GM21619 (cell line): ENCODE measurements around the gene OR5AC2.

Experiments
- ATAC-seq: cut with Tn5 transposase; IDR thresholded peaks from one replicate; pipeline ENCODE4 v1.9.1; 2021; ENCODE audit not compliant: unreplicated experiment

Gene OR5AC2, protein sequence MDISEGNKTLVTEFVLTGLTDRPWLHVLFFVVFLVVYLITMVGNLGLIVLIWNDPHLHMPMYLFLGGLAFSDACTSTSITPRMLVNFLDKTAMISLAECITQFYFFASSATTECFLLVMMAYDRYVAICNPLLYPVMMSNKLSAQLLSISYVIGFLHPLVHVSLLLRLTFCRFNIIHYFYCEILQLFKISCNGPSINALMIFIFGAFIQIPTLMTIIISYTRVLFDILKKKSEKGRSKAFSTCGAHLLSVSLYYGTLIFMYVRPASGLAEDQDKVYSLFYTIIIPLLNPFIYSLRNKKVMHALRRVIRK

DNA sequence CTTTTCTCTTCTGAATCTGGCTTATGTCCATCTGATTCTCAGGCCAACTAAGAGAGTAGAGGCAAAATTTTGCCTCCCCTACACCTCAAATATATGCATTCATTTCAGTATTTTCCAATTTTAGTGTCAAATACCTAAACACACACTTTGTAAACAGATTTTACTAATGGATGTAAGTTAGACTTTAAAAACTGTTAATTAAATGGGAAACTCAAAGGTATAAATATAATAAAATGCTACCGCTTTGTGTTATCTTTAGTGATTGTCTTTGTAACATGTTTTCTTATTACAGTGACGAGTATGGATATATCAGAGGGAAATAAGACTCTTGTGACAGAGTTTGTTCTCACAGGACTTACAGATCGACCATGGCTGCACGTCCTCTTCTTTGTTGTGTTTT, at the start of gene OR5AC2:
Gene OR5AC2 (plus strand): TSS at position 301 of the 400 bp plus-strand sequence. CDS start 0 bp downstream, at position 301.
- no peak for ATAC-seq

DNA sequence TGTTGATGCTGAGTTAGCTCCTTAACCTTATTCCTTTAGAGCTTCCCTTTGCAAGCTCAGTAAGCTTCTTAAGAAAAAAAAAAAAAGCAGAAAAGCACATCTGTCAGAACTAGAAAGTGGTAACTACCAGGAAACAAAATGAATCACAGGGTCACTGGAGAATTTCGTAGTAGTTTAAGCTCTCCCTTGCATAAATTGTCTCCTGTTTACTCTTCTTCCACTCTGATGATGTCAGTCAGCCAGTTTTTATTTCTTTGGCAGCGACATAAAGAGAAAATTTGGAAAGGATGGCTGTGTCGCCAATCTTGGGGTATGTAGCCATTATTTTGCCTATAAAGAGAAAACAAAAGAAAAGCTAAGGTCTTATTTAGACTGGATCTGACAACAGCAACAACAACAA, 48.7 kb upstream of the OR5AC2 start:
- no peak for ATAC-seq

DNA sequence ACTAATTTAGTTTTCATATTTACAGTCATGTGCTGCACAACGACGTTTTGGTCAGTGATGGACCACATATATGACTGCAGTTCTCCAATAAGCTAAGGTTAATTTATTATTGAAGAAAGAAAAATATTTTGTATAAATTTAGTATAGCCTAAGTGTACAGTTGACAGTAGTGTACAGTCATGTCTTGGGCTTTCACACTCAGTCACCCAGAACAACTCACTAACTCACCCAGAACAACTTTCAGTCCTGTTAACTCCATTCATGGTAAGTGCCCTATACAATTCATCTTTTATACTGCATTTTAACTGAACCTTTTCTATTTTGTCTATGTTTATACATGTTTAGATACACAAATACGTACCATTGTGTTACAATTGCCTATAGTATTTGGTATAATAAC, 48.1 kb upstream of the OR5AC2 start:
- peak; percentile 27 for ATAC-seq

DNA sequence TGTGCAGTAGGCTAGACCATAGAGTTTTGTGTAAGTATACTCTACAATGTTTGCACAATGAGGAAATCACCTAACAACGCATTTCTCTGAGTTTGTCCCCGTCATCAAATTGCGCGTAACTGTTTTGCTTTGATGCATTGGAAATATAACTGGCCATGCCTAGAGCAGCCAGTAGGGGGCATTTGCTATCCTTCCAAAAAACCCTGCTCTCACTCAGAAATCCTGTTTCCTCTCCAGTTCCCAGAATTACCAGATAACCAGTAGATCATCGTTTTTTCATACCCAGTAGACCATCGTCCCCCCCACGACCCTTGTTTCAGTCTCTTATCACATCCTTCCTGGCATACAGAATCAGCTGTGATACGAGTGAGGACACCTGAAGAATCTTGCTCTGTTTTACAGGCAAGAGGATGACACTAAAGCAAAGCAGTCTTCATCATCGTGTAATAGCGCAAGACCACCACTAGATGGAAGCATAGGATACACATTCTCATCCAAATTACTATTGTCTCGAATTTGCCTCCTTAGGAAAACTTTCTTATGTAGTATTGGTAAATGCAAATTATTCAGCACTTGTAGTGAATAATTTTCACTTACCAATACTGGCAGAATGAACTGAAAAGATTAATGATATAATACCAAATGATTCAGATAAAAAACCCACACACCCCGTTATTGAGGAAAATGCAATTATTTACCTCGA, 47.5 kb upstream of the OR5AC2 start:
- ATAC-seq: peak; percentile 96

DNA sequence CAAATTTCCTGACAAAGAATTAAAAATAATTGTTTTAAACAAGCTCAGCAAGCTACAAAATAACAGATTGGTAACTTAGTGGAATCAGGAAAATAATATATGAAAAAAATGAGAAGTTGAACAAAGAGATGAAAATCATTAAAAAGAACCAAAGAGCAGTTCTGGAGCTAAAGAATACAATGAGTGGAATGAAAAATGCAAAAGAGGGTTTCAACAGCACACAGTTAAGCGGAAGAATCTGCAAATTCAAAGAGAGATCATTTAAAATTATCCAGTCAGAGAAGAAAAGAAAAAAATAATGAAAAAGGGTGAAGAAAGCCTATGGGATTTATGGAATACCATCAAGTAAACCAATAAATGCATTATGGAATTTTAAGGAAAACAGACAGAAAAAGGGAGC, 45.6 kb upstream of the OR5AC2 start:
- no peak for ATAC-seq

DNA sequence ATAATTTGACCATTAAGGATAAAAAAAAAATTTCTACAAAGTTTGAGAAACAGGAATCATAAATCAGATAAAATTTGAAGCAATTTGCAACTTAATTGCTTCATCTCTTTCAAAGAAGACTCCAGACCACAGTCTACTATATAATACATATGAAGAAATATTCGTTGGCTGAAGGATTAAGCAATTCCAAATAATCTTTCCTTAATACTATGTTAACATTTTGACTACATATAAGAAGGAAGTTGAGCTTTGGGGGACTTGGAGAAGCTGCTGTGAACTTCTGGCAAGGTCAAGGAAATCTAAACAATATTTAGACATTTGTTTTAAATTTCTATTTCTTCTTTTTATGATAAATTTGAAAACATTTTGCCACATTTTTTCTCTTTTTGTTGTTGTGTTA, 38.4 kb upstream of the OR5AC2 start:
- no peak for ATAC-seq

DNA sequence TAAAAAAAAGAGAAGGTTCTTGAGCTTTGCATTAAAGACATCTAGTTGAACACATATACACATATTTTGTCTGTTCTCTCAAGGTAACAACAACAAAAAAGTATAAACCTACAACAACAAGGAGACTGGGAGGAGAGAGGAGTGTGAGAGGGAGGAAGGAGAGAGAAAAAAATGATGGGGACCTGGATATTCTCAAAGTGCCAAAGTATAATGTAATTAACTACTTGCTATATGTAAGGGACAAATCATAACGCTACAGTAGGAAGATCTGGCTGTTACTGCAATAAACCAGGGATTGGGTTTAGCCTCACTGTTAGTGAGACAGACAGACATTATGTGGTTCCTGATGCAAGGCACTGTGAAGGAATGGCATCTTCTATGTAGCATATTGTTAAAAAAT, 37.7 kb upstream of the OR5AC2 start:
- ATAC-seq: no peak

DNA sequence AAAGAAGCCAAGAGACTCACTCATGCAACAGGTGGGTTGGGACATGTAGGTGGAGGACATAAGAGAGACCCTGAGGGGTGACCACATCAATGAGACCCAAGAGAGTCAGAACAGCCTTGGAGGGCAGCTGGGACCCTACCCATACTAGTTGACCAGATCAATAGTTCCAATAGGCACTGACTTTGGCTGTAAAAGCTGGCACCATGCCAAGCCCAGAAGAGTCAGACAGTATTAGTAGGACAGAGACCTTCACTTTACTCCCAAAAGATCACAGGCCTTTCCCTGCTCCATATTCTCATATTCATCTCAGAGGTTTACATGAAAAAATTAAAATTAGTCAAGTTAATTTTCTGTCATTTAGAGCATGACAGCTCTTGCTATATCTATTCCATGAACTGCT, 30.9 kb upstream of the OR5AC2 start:
- ATAC-seq: no peak

DNA sequence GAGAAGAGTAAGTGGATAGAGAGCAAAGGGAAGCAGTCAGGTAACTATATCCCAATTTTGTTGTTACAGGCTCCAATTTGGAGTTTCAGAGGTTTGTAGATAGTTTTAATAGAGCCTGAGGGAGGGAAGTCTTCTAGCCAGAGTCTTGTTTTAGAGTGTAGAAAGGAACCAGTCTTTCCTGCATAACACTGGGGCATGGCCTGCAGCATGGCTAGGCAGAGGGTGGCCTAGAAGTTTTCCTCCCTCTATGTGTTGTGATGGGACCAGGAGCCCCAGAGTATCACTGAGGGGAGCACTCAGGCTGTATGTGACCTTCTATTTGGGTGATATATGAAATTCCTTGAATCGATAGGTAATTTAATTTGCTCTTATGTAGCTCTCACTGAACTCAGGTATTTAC, 29.3 kb upstream of the OR5AC2 start:
- ATAC-seq: no peak

DNA sequence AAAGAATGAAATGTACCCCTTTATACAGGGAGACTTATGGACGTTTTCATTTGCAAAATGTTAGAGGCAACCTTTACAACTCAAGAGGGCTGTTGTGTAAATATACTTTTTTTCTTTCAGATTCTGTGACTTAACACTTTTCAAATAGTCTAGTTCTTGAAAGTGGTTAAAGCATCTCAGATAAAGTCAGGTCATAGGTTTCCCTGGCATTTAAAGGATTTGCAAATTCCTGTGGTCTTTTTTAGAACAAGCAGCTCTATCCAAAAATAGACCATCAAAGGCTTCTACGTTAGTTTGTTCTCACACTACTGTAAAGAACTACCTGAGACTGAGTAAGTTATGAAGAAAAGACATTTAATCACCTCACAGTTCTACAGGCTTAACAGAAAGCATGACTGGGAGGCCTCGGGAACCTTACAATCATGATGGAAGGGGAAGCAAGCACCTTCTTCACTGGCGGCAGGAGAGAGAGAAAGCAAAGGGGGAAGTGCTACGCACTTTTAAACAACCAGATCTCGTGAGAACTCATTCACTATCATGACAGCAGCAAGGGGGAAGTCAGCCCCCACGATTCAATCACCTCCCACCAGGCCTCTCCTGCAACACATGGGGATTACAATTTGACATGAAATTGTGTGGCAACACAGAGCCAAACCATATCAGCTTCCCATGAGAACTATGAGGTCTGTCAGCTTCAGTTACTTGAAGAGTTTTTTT, 28.6 kb upstream of the OR5AC2 start:
- no peak for ATAC-seq

DNA sequence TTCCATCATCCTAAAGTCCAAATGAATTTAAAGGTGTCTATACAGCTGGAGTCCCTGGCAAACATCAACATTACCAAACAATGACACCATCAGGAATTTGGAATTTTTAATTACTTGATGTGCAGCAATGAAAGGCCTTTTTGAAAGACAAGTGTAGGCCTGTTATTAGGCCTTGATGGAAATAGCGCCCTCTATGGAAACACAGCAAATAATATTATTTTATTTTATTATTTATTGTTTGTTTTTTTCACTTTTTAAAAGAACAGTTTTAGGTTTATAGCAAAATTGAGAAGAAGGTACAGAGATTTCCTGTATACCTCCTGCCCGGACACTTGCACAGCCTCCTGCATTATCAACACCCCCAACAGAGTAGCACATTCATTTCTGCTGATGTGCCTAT, 18.1 kb upstream of the OR5AC2 start:
- ATAC-seq: no peak

DNA sequence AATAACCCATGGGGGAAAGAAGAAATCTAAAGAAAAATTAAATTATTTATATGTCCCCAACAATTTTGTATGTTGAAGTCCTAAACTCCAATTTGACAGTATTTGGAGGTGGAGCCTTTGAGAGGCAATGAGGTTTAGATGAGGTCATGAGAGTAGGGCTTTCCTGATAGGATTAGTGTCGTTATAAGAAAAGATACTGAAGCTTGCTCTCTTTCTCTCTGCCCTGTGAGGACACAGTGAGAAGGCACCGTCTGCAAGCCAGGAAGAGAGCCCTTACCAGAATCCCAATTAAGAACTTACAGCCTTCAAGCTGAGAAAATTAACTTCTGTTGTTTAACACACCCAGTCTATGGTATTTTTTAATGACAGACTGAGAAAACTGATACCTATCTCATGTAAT, 16.1 kb upstream of the OR5AC2 start:
- no peak for ATAC-seq

DNA sequence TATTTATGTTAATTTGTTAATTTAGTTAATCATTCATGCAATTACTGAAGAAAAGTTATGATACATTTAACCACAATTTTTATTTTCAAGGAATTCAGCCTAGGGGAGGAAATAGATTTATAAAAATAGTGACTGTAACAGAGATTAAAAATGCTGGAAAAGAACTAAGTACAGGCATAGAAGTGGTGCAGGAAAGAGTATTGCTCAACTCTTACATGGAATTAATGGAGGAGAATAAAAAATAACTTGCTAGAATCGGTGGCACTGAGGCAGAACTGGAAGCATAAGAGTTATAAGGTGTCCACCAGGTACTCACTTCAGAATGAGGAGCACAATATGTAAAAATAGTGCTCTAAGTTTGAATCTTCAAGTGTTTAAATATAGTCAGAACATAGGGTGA, 13.5 kb upstream of the OR5AC2 start:
- no peak for ATAC-seq

DNA sequence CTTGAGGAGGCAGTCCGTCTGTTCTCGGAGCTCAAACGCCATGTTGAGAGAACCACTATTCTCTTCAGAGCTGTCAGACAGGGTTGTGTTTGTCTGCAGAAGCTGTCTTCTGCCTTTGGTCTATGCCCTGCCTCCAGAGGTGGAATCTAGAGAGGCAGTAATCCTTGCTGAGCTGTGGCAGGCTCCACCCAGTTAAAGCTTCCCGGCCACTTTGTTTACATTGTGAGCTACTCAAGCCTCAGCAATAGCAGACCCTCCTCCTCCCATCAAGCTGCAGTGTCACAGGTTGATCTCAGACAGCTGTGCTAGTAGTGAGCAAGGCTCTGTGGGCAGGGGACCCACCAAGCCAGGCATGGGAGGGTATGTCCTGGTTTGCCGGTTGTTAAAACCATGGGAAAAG, 8.9 kb downstream of the OR5AC2 start:
- no peak for ATAC-seq

DNA sequence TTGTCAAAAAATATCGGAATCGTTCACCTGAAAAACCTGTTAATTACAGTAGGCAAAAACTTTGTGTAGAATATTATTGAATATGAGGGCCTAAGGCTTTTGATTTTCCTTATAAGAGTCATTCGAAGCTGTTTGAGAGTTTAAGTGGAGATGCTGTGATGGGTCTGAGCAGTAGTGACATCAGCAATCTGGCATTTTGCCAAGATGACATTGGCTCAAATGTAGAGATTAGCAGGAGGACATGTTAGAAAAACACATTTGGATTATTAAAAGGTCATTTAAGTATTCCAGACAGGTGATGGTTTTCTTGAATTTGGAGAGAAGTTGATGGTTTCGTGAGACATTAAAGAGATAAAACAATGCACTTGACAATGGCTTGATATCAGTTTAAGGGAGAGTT, 12.9 kb downstream of the OR5AC2 start:
- ATAC-seq: no peak

DNA sequence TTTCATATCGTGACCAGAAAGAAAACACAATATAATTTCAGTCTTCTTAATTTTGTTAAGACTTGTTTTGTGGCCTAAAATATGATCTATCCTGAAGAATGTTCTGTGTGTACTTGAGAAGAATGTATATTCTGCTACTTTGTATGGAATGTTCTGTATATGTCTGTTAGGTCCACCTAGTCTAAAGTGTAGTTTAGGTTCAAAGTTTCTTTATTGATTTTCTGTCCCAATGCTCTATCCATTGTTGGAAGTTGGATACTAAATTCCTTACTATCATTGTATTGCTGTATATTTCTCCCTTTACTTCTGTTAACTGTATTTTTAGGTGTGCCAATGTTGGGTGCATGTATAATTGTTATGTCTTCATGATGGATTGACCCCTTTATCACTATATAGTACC, 21.2 kb downstream of the OR5AC2 start:
- ATAC-seq: no peak

DNA sequence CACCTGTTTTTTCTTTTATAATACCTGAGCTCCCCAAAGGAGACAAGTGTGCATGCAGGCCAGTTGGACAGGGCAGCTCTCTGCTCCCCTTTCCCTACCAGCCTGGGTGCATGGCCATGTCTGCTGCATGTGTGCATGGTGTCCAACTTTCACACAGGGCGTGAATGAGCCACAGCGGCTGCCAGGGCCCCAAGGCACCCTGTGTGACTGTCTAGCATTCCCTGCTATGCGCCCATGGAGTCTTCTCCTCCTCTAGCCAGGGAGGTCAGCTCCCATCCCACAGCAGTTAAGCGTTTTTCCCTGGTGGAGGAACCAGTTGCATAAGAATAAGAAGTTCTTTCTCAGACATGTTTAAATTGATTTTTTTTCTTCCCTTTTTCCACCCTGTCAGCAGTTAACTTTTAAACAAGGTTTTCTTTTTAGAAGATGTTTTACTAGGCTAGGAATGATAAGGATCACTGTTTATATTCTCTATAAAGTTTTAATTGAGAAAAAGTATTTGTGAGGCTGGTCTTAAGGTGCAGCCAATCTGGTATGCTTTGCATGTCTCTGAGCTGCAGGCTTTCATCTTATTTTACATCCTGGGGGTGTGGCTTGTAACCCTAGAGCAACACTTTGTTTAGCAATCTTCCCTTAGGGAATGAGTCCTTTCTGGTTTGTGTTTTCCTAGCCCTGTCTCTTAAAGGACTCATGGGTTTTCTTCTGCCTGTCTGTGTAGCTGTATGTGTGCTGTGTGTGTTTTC, 23.0 kb downstream of the OR5AC2 start:
- ATAC-seq: no peak

DNA sequence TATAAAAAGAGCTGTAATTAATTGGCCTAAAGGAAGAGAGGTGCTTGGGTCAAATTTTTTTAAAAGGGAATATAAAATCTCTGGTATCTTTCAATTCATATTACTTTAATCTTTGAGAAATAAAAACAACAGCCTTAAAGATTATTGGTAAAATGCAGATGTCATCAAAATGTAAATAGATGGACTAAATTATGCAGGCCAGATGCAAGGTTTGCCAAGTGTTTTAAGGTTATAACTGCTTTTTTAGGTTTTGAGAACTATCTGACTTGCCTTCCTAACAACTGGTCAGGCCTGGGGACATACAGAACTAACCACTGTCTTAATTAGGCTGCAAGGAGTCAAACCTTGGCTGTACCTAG, 23.6 kb downstream of the OR5AC2 start:
- no peak for ATAC-seq

DNA sequence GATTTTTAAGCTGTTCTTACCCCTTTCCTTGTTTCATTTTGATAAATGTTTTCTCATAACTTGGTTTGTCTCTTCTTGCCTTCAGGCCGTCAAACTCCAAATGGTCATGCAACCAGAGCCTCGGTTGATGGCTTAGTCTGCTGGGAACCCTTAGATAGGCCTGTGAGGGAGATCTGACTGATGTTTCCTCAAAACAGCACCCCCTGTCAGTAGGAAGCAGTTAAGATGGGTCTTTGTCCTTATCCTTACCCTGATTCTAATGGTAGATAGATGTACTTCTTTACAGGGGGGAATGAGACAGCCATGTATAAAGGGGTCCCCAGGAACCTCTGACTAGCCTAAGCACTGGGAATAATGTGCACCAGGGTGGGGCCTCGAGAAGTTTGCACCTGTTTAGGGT, 27.3 kb downstream of the OR5AC2 start:
- no peak for ATAC-seq

DNA sequence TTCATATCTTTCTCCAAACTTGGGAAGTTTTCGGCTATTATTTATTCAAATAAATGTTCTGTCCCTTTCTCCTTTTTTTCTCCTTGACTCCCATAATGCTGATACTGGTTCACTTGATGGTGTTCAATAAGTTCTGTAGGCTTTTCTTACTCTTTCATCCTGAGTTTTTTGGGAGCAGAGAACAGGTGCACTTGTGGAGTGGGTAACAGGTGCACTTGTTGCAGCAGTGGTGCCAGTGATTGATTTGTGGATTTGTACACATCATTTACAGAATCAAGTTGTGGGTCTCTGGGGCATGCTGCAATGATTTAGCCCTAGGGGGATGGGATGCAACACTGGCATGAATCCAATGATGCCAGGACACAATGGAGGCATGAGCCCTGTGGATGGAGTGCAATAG, 28.7 kb downstream of the OR5AC2 start:
- no peak for ATAC-seq

DNA sequence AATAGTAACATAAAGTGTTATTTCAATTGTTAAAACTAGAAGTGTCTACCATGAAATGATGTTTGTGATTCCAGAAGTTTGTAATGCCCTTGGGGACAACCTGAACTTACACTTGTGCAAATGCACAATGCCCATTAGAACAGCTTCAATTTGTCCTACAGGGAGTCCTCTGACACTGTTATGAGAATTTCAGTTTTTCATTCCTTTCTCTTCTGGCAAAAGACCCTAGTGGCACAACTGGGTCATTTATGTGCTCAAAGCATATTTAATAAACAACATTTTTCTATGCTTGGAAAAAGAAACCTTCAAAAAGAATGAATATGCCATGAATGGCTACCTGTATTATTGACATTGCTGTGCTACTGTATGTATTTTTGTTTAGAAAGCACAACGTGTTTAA, 43.4 kb downstream of the OR5AC2 start, which contains the start of gene OR5H1:
Gene OR5H1 (plus strand): TSS at position 301 of the 400 bp plus-strand sequence. CDS start 1,977 bp downstream, outside the sequence.
- no peak for ATAC-seq
